Putamen (tissue), 1 donor: ENCODE measurements around the gene KLF6.

ENCODE experiments used
- DNase-seq: peaks from one replicate; pipeline ENCODE4 v3.0.0-alpha.2; 2016; ENCODE audit warnings: low spot score

Gene KLF6

DNA sequence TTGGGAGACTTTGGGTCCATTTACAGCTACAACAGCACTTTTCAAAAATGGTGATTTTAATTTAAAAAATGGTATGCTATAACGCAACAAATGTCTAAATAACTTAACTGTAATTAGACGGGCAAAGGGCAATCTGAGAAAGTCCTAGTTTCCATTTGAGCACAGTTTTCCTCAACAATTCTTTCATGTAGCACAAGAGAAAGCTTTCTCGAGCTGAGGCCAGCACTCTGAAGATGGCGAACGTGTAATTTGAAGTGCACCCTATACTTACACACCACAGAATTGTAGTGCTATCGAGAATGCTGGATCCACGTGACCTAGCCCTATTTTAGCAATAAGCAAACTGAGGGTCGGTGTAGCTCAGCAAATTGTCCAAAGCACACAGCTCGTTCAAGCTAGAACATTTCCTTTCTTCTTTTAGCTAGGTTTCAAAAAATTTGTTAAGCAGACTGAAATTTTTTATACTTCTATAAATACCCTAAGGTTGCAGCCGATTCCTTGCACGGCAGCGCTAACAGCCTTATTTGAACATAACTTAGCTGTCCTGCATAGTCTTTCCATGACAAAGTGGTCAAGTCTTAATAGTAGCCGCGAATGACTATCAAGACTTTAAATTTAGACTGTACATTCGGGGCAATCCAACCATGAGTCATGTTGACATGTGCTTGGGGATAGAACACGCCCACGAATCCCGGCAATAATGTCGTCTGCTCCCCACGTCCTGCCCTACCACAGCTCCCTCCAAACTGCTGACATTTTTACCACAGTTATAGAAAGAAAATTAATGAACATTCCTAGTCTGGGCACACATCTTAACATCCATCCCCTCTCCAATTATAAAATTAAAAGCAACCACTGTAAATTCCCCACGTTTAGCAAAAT is 10.0 kb downstream of the KLF6 start:
- no peak for DNase-seq

DNA sequence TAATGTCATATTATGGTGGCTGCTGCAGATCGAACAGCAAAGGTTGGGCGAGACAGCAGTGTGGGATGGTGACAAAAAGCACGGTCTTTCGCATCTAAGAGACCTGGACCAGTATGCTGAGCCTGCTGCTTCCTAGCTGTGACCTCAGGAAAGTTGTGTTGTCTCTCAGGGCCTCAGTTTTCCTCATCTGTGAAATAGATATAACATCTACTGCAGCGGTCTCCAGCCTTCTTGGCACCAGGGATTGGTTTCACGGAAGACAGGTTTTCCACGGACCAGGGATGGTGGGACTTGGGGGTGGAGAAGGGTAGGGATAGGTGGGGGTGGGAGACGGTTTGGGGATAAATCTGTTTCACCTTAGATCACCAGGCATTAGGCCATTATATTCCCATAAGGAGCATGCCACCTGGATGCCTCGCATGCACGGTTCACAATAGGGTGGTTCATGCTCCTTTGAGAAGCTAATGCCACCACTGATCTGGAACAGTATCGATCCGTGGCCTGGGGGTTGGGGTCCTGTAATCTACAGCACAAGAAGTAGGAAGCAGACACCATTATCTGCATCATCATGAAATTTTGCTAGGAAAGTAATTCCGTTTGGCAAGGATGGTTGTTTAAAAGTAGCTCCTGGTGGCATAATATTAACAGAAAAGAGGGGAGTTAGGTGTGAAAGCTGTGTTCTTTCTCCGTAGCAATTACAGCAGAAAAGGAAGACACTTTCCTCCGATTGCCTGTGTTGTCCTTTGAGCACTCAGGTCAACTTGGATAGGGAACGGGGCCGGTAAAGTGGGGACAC is 10.8 kb downstream of the KLF6 start:
- DNase-seq, result no peak

DNA sequence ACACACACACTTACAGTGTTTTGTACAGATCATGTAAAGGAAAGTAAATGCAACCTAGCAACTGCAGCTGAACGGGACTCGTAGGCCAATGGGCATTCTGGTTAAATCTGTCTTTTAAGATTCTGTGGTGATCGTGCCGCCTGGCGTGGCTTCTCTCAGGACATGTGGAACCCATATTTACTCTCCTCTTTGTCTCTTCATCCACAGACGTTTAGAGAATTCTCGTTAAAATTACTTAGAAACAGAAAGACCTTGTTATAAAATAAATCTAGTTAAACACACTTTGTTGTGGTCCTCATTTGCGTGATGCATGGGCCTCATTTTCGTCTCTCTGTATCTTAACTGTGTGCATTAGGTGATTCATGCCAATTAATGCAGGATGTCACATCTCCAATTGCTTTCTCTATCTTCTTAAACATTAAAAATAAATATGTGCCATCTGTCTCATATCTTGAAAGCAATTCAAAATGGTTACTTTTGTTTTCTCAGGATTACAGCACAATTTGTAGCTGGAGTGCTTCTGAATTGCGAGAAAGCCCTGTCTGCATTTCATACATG is 11.5 kb downstream of the KLF6 start:
- DNase-seq, result no peak

DNA sequence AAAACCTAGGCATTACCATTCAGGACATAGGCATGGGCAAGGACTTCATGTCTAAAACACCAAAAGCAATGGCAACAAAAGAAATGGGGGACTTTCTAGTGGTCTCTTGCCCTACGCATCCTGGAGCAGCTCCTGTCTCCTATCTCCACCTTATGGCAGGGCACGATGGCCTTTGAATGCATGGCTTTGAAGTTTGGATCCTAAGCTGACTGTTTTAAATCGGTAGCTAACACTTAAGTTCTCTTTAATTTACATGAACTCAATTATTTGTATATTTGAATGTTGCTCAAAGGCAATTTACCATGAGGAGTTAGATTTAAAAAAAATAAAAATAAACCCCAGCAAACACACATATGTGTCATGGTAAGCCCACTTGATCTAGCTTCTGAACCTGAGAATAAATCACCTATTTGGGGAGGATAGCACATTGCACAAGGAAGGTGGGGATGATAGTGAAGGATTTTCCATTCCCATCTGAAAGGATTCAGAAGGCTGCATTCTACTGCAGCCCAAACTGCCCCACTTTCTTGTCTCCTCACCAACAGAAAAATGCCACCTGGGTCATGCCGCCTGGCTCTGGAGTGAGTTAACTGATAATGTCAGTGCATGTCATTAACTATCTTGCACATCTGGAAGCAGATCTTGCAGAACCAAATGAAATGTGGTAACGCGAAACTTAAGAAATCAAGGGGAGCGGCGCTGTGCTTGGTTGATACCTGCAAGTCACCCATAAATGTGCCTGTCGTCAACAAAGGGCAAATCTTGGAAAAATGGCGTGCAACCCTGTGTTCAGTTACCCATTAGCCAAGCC is 12.4 kb downstream of the KLF6 start:
- no peak for DNase-seq

DNA sequence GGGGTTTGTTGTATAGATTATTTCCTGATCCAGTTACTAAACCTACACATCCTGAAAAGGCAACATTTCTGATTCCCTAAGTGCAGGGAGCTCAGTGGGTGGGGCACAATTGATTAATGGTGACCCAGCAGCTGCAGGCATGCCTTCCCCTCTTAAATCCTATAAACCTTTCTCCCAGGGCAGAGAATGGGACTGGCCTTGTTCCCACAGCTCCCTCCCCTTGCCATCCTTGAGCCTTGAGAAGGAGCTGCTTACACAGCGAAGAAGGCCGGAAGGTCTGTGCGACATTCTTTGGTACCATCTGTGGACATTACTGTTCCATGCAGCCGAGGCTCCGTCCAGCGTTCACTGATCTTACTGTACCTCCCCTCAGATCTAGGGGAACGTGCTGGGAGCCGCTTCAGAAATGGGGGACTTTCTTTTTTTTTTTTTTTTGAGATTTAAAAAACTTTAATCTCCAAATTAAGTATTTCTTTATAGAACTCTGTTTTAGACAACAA is 14.3 kb downstream of the KLF6 start:
- DNase-seq, result no peak

DNA sequence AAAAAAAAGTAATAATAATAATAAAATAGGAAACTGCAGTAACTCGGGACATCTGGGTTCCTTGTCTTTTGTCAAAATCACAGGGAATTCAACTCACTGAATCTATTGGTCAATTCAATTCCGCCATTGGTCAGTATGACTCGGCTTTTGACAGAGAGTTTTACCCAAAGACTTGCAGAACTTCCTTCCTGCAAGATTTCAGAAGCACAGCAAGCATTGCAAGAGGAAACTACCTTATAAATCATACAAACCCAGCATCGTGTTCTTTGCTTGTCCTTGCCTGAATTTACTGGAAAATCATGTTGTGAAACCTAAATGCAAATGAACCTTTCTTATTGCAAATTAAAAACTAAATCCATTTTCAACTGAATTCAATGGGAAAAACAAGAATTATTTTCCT is 15.5 kb downstream of the KLF6 start:
- DNase-seq, result no peak

DNA sequence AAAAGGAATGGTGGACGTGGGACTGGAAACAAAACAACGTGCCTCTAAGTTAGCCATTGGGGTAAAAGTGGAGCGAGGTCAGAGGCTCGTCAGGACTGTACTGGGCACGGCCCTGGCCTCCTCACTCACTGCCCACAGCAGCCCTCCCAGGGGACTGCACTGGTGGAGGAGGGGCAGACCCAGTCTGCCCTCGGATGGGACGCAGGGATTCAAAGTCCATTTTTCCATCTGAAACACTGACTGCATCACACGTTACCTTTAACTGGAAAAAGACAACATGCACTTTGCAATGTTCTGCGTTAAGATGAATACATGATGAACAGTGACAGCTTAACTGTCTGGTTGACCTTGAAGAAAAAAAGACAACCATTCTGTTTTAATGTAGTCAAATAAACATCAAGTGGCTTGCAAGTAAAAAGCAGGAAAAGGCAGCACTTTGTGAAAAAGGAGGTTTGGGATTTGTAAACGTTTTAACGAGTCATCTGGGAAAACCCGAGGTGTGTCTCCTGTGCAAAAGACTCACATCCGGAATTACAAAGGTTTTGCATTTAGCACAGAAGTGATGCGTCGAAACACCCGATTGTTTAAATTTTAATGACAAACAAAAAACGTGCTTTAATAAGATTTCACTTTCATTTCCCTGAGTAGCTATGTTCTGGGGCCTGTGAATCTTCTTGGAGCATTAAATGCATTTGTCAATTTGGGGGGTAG is 18.8 kb downstream of the KLF6 start:
- no peak for DNase-seq

- no peak for DNase-seq
Observed at GRCh38 chr10:3765146-3765545, 19.9 kb downstream of the KLF6 start.

DNA sequence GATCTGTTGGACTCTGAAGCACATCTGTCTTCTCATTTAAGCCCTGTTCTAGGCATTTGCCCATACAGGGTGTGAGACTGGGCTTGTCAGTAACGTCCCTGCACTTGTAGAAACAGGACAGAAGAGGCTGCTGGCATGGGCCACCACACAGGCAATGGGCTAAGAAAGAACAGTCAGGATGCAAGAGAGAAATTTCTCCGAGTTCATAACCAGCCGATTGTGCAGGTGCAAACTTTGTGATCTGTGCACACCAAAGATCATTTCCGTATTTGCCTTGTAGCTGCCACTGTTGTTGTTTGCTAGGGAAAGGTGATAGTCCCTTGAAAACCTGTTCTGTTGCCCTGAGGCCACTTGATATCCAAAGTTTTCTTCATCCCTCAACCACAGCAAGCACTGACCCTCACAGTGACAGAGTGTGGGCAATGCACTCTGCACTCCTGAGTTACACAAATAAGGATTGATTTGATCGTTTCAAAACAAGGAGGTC is 20.3 kb downstream of the KLF6 start:
- DNase-seq, result no peak

DNA sequence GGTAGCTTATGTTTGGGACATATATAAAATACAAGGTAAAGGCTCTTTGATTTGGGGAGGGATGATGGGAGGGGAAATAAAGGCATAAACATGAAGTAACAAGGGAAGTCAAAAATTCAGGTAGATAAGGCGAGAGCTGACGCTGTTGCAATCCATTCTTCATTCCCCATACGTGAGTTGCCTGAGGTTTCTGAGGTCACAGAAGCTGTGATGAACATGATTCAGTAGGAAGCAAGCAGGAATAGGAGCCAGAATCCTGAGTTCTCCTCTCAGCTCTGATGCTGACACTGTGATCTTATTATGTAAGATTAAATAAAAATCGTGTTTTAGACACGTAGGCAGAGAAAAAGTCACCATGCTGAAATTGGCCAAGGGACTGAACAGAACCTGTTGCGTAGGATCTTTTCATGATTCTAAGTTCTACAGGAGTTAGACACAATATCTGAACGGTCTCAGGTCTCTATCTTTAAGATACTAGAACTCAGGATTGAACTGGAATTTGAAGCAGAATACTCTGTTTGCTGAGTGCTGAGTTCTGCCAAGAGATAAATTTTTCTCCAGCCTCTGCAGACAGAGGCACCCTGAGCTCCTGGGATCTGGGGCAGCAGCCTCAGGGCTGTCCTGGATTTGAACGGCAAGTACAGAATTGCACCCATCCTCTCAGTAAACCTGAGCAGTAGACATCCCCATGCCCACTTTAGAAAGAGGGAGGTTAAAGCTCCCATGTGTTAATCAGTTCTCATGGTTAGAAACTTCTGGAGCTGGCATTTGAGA is 21.0 kb downstream of the KLF6 start:
- DNase-seq, result no peak

- DNase-seq, result no peak
Observed at GRCh38 chr10:3763035-3763456, 22.0 kb downstream of the KLF6 start.

DNA sequence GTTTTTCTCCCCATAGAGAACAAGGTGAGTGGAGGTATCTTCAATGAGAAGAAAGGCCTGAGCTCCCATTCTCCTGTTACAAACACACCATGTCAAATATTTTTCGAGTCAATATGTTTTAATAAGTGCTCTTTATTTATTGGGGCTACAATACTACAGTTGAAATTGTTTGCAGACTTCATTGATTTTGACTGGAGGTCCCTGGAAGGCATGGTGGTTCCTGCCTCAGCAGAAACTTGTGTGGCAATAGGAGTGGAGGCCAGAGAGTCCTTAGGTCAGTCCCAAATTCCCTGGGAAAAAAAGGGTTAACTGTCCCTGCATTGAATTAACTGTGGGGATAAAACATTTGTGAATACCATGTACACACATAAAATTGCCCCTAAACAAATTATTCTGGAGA is 22.7 kb downstream of the KLF6 start:
- no peak for DNase-seq

DNA sequence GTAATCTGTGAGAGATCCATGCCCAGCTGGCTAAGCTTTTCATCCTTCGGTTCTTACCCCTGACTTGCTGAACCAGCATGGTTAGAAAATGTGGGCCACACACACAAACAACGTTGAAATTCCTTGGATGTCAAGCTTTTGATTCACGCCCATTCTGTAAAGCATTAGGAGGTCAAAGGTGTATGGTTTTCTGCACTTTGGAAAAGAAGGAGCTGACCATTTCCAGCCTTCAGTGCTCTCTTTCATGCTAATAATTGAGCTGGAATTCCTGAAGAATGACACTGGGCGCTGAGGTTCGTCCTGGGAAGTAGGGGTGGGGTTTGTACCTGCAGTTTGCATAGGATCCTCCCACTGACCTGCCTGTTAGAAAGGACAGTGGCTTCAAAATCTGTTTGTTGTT is 23.1 kb downstream of the KLF6 start:
- no peak for DNase-seq

- DNase-seq, result no peak
Observed at GRCh38 chr10:3761021-3761686, 23.9 kb downstream of the KLF6 start.

- DNase-seq, result no peak
Observed at GRCh38 chr10:3760083-3760482, 24.9 kb downstream of the KLF6 start.

- DNase-seq, result no peak
Observed at GRCh38 chr10:3759397-3759796, 25.6 kb downstream of the KLF6 start.

DNA sequence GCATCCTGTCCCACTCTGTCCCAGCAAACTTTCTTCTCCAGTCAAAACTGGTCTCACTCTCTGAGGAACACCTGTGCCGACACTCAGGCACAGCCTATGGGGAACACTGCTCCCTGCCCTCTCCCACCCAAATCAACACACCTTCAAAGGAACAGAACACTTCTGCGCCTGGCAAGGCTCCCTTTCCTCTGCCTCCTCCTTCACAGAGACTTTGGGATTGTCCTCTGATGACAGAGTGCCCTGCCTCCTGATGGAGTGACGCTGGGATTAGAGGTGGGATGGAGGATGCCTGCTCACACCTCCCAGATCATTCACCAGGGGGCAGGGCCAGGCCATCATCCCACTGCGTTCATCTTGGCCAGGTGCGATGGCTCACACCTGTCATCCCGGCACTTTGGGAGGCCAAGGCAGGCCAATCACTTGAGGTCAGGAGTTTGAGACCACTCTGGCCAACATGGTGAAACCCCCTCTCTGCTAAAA is 26.5 kb downstream of the KLF6 start:
- DNase-seq, result no peak

DNA sequence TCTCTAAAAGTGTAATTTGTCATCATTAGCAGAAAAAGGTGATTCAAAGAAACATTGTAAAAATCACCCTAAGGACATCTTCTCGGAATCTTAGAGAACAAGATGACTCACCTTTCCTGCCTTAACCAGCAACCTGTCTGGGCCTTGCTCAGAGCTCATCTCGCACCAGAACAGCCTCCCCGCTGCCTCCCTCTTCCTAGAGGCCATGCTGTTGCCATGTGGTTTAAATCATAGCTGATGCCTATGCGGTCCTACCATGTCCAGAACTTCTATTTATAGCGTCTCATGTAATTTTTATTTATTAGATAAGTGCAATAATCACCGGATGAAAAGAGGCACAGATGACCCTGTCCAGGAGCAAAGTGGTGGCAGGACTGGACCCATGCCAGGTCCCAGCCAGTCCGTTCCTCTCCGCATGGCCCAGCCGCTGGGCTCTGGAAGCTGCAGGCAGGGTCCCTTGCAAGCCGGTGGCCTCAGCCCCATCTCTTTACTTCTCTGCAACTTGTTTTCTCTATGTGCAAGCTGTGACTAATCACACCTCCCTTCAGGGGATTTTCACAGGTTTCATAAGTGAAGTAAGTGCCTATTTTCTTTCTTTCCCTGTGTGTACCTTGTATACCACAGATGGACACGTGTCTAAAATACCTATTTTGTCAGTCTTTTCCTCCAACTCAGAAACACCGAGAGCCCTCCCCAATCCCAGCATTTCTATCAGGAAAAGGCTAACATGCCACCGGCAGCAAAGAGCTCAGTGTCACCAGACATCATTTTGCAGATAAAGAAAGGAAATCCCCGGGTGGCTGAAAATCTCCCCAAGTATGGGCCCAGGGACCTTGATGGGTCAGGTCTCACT is 27.1 kb downstream of the KLF6 start:
- DNase-seq, result no peak

- no peak for DNase-seq
Observed at GRCh38 chr10:3757250-3757637, 27.8 kb downstream of the KLF6 start.
